Mesendoderm (in vitro differentiated cells): ENCODE measurements around the gene EXD2.

Experiments used
- DNase-seq: peaks from one replicate; pipeline ENCODE4 v3.0.0; 2013
- H2AK5ac ChIP-seq: 2 replicates; pipeline ENCODE4 v1.6.1; 2013; ENCODE audit warnings: low read length, inconsistent platforms
- H2BK120ac ChIP-seq: 2 replicates; pipeline ENCODE4 v1.6.1; 2013; ENCODE audit warnings: low read depth, mild to moderate bottlenecking, low read length, moderate library complexity, mixed read lengths
- H2BK15ac ChIP-seq: replicated peaks from 2 replicates; pipeline ENCODE4 v1.6.1; 2013; ENCODE audit warnings: low read depth, mild to moderate bottlenecking, moderate library complexity
- H2BK5ac ChIP-seq: 2 replicates; pipeline ENCODE4 v1.6.1; 2013; ENCODE audit warnings: low read length, inconsistent platforms
- H3K18ac ChIP-seq: 2 replicates; pipeline ENCODE4 v1.6.1; 2013; ENCODE audit warnings: mild to moderate bottlenecking, low read length, mixed read lengths
- H3K23ac ChIP-seq: one replicate; pipeline ENCODE4 v1.6.1; 2013; ENCODE audit warnings: low read length
- H3K27ac ChIP-seq: 2 replicates; pipeline ENCODE4 v1.5.1; 2013; ENCODE audit warnings: low read depth, mild to moderate bottlenecking, inconsistent platforms, low read length, moderate library complexity
- H3K27me3 ChIP-seq: 2 replicates; pipeline ENCODE4 v1.6.1; 2013; ENCODE audit warnings: low read length, control low read depth, mild to moderate bottlenecking, inconsistent platforms; ENCODE audit not compliant: insufficient read depth, poor library complexity
- H3K36me3 ChIP-seq: 2 replicates; pipeline ENCODE4 v1.6.1; 2013; ENCODE audit warnings: low read length, inconsistent platforms; ENCODE audit not compliant: control insufficient read depth, insufficient read depth
- H3K4ac ChIP-seq: one replicate; pipeline ENCODE4 v1.6.1; 2013; ENCODE audit warnings: low read depth, mild to moderate bottlenecking, low read length, moderate library complexity
- H3K4me1 ChIP-seq: 2 replicates; pipeline ENCODE4 v1.6.1; 2013; ENCODE audit warnings: low read depth, low read length, inconsistent platforms; ENCODE audit not compliant: control insufficient read depth
- H3K4me2 ChIP-seq: 2 replicates; pipeline ENCODE4 v1.6.1; 2013; ENCODE audit warnings: low read length
- H3K4me3 ChIP-seq: 2 replicates; pipeline ENCODE4 v1.5.1; 2013; ENCODE audit warnings: mild to moderate bottlenecking, low read length
- H3K56ac ChIP-seq: one replicate; pipeline ENCODE4 v1.6.1; 2013; ENCODE audit warnings: low read length
- H3K79me1 ChIP-seq: 2 replicates; pipeline ENCODE4 v1.6.1; 2013; ENCODE audit warnings: low read length, inconsistent platforms
- H3K79me2 ChIP-seq: 2 replicates; pipeline ENCODE4 v1.6.1; 2013; ENCODE audit warnings: mild to moderate bottlenecking, low read length; ENCODE audit not compliant: control insufficient read depth, insufficient read depth
- H3K9ac ChIP-seq: 2 replicates; pipeline ENCODE4 v1.6.1; 2013; ENCODE audit warnings: low read length, inconsistent platforms
- H4K5ac ChIP-seq: one replicate; pipeline ENCODE4 v1.6.1; 2013; ENCODE audit warnings: low read length
- H4K8ac ChIP-seq: one replicate; pipeline ENCODE4 v1.6.1; 2013; ENCODE audit warnings: low read depth, mild to moderate bottlenecking, control low read depth, low read length, moderate library complexity
- WGBS: extraction: QIAGEN DNeasy Blood & Tissue Kit; methylation state at CpG from one replicate; pipeline ENCODE4 v1.1.7; 2013; ENCODE audit warnings: low lambda C conversion rate, missing lambda C conversion rate; ENCODE audit not compliant: insufficient coverage; ENCODE audit errors: extremely low coverage; 5-methylcytosine and 5-hydroxymethylcytosine counted together

Gene EXD2

GRCh38 chr14:69152181-69152901 is 39.0 kb upstream of the EXD2 start:
- peak overlapping the region; percentile 95 for H3K4ac ChIP-seq
- H3K4me3 ChIP-seq, result peak overlapping the region; percentile 89
- peak; percentile 85 for DNase-seq
- H3K23ac ChIP-seq, result peak overlapping the region; percentile 76
- H2BK15ac ChIP-seq, result no peak overlapping the region
- H3K27ac ChIP-seq, result peak overlapping the region; percentile 99
- H2BK120ac ChIP-seq, result no peak overlapping the region
- H3K4me2 ChIP-seq, result peak overlapping the region; percentile 69
- peaks cover 2% of the 10 kb centered on the region for H3K4me1 ChIP-seq
- H2AK5ac ChIP-seq, result no peak overlapping the region
- peak overlapping the region; percentile 94 for H3K9ac ChIP-seq
- H2BK5ac ChIP-seq, result peak overlapping the region; percentile 72
- H4K5ac ChIP-seq, result no peak overlapping the region
- H3K79me2 ChIP-seq, result peaks cover 18% of the 10 kb centered on the region
- H3K18ac ChIP-seq, result peak overlapping the region; percentile 75
- peaks cover 12% of the 10 kb centered on the region for H3K79me1 ChIP-seq
- H3K36me3 ChIP-seq, result no peaks in the 10 kb centered on the region
- WGBS, result no CpG with 5 or more reads among the region's 38 CpGs
- peak overlapping the region; percentile 95 for H3K56ac ChIP-seq
- H4K8ac ChIP-seq, result peak overlapping the region; percentile 78
- H3K27me3 ChIP-seq, result no peaks in the 10 kb centered on the region

GRCh38 chr14:69152902-69153151 is 38.5 kb upstream of the EXD2 start, which contains the start of gene DCAF5:
DCAF5 (minus strand) TSS chr14:69153119; CDS start chr14:69152978, 141 bp downstream.
- peak within 1 kb of the TSS; percentile 76 for H3K23ac ChIP-seq
- peak within 1 kb of the TSS; percentile 95 for H3K4ac ChIP-seq
- H3K36me3 ChIP-seq, result no peaks in the 10 kb centered on the region
- peak within 1 kb of the TSS; percentile 86 for H3K18ac ChIP-seq
- peak within 1 kb of the TSS; percentile 94 for H3K9ac ChIP-seq
- H3K79me1 ChIP-seq, result peaks cover 12% of the 10 kb centered on the region
- peak within 1 kb of the TSS; percentile 69 for H3K4me2 ChIP-seq
- H4K5ac ChIP-seq, result no peak within 1 kb of the TSS
- H2BK5ac ChIP-seq, result peak within 1 kb of the TSS; percentile 72
- H3K27me3 ChIP-seq, result no peaks in the 10 kb centered on the region
- H3K79me2 ChIP-seq, result peaks cover 18% of the 10 kb centered on the region
- no peak within 1 kb of the TSS for H2AK5ac ChIP-seq
- DNase-seq, result peak; percentile 97
- peak within 1 kb of the TSS; percentile 89 for H3K4me3 ChIP-seq
- peak within 1 kb of the TSS; percentile 8 for H2BK15ac ChIP-seq
- peak within 1 kb of the TSS; percentile 99 for H3K27ac ChIP-seq
- peak within 1 kb of the TSS; percentile 19 for H2BK120ac ChIP-seq
- peak within 1 kb of the TSS; percentile 78 for H4K8ac ChIP-seq
- H3K56ac ChIP-seq, result peak within 1 kb of the TSS; percentile 95
- peaks cover 2% of the 10 kb centered on the region for H3K4me1 ChIP-seq
- WGBS, result no CpG with 5 or more reads among the region's 26 CpGs

- Histone ChIP-seq H3K4me2 (peak overlapping the region; percentile 43), H4K5ac (no peak overlapping the region), H3K4me3 (peak overlapping the region; percentile 64), H3K4me1 (peaks cover 2% of the 10 kb centered on the region), H2BK15ac (peak overlapping the region; percentile 8), H2BK5ac (peak overlapping the region; percentile 35), H3K23ac (no peak overlapping the region), H3K79me1 (peaks cover 12% of the 10 kb centered on the region), H2AK5ac (no peak overlapping the region), H3K18ac (peak overlapping the region; percentile 86), H4K8ac (peak overlapping the region; percentile 31), H3K79me2 (peaks cover 18% of the 10 kb centered on the region), H3K9ac (peak overlapping the region; percentile 94), H3K56ac (peak overlapping the region; percentile 95), H3K36me3 (no peaks in the 10 kb centered on the region), H2BK120ac (peak overlapping the region; percentile 19), H3K27me3 (no peaks in the 10 kb centered on the region), H3K4ac (peak overlapping the region; percentile 77), H3K27ac (peak overlapping the region; percentile 97)
- DNase-seq, result peak; percentile 61
- no CpG with 5 or more reads among the region's 72 CpGs for WGBS
Measured at GRCh38 chr14:69153152-69153872, 38.0 kb upstream of the EXD2 start.

GRCh38 chr14:69153873-69154270 is 37.4 kb upstream of the EXD2 start:
- Histone ChIP-seq H3K23ac (no peak overlapping the region), H3K27ac (no peak overlapping the region), H3K4me3 (peak overlapping the region; percentile 64), H4K8ac (no peak overlapping the region), H3K56ac (peak overlapping the region; percentile 95), H2BK15ac (no peak overlapping the region), H3K9ac (peak overlapping the region; percentile 94), H3K36me3 (no peaks in the 10 kb centered on the region), H2BK120ac (no peak overlapping the region), H3K18ac (peak overlapping the region; percentile 86), H2BK5ac (no peak overlapping the region), H3K4me2 (peak overlapping the region; percentile 43), H3K4ac (no peak overlapping the region), H3K27me3 (no peaks in the 10 kb centered on the region), H3K79me1 (peaks cover 10% of the 10 kb centered on the region), H2AK5ac (no peak overlapping the region), H4K5ac (no peak overlapping the region), H3K4me1 (peaks cover 2% of the 10 kb centered on the region), H3K79me2 (peaks cover 15% of the 10 kb centered on the region)
- no peak for DNase-seq
- no CpG with 5 or more reads among the region's 13 CpGs for WGBS

GRCh38 chr14:69154779-69155178 is 36.5 kb upstream of the EXD2 start:
- Histone ChIP-seq H3K4me1 (peaks cover 2% of the 10 kb centered on the region), H3K4me2 (no peak overlapping the region), H3K79me2 (peaks cover 9% of the 10 kb centered on the region), H3K4me3 (no peak overlapping the region), H3K56ac (no peak overlapping the region), H3K9ac (no peak overlapping the region), H4K8ac (no peak overlapping the region), H2BK15ac (no peak overlapping the region), H2BK120ac (no peak overlapping the region), H3K23ac (no peak overlapping the region), H2AK5ac (no peak overlapping the region), H3K79me1 (peaks cover 6% of the 10 kb centered on the region), H3K36me3 (no peaks in the 10 kb centered on the region), H3K27me3 (no peaks in the 10 kb centered on the region), H2BK5ac (no peak overlapping the region), H3K18ac (no peak overlapping the region), H4K5ac (no peak overlapping the region), H3K4ac (no peak overlapping the region), H3K27ac (no peak overlapping the region)
- no CpG with 5 or more reads among the region's 4 CpGs for WGBS
- DNase-seq, result peak; percentile 64
